Stimulated activated effector memory CD8-positive, alpha-beta T cell treated with anti-CD3 and anti-CD28 coated beads, Interleukin-12 subunit alpha, Interleukin-12 subunit beta, amount 100 ng/mL, for 72 hours (primary cell): ENCODE results near the gene TRIM46.
"Not testable (repeated sequence)": the region's sequence is repeated elsewhere in the genome, so short reads cannot be mapped to it uniquely, and the experiment has no call there.

Source experiments
- ATAC-seq: fragments of 150-1000 bp; cut with Tn5 transposase; 2 replicates; pipeline ENCODE4 v1.10.0; 2021
- DNase-seq, 2 donors: peaks; one replicate each; pipeline ENCODE4 v3.0.0; 2021 to 2022; ENCODE audit warnings: low spot score in 2 of 2
- H3K27ac Mint-ChIP-seq: one replicate; pipeline ENCODE4 v1.8.0; 2022; ENCODE audit warnings: mild to moderate bottlenecking, mixed read lengths
- H3K36me3 Mint-ChIP-seq: one replicate; pipeline ENCODE4 v1.8.0; 2022; ENCODE audit warnings: mild to moderate bottlenecking, mixed read lengths
- H3K4me1 Mint-ChIP-seq: one replicate; pipeline ENCODE4 v1.8.0; 2022; ENCODE audit warnings: mixed read lengths
- H3K4me3 Mint-ChIP-seq: one replicate; pipeline ENCODE4 v1.8.0; 2022; ENCODE audit warnings: mild to moderate bottlenecking, mixed read lengths
- H3K9me3 Mint-ChIP-seq: one replicate; pipeline ENCODE4 v1.8.0; 2022; ENCODE audit warnings: mixed read lengths

TRIM46 gene

DNA sequence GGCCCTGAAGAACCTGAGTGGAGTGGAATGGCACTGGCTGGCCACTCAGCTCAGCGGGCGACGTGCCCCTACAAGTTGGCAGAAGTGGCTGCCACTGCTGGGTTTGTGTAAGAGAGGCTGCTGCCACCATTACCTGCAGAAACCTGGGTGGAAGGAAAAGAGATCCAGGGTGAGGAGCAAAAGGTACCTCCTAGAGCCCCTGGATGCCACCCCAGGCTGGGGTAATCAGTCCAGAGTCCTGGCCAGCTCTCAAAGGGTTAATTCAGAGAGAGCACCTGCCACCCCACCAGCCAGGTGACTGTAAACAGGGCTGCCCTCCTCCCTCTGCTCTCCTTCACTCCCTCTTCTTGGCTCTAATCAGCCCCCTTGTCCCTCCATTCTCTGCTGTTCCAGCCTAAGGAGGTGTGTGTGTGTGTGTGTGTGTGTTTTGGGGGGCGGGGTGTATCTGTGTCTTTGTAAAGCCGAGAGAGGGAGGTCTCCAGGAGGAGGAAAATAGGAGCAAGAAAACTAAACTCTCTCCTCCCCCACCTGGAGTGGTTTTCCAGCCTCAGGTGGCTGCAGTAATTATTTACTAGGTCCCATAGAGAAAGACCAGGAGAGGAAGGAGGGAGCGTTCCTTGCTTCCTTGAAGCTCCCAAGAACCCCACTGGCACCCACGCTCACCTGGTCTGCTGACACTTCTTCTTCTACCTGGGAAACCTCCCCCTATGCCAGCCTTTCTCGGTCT, 12.6 kb downstream of the TRIM46 start:
- Mint-ChIP-seq H3K9me3 (no peaks in the 10 kb centered on the region), H3K4me3 (no peak overlapping the region), H3K4me1 (peaks cover 7% of the 10 kb centered on the region), H3K27ac (peak overlapping the region; percentile 79), H3K36me3 (peaks cover 23% of the 10 kb centered on the region)
- ATAC-seq: peak; percentile 25
- no peak for DNase-seq

DNA sequence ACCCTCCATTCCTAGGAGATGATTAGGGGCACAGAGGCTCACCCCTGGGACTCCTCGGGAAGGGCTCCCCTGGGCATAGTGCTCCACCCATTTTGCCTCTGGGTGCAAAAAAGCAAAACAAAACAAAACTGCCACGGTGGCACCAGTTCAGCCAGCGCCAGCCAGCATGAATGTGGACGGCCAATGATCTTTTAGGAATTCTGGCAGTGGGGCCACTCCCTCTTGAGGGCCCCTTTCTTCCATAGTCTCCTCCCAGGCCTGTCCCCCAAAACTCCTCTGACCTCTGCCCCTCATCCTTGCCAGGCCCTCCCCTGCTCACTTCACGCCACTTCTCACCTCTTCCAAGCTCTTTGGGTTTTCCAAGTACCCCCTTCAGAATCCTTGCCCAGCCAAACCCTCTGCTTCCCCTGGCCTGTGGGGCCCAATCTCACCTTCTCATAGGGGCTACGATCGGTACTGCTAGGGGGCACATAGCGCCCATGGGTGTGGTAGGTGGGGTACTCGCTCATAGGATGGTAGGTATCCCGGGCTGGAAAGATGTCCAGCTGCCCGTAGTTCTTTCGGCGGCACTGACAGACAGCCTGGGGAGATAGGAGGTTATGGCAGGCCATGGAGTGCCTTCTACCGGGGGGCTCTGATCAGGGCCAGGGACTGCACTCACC, 13.3 kb downstream of the TRIM46 start:
- Mint-ChIP-seq H3K4me3 (no peak overlapping the region), H3K36me3 (peaks cover 24% of the 10 kb centered on the region), H3K27ac (peak overlapping the region; percentile 79), H3K9me3 (no peaks in the 10 kb centered on the region), H3K4me1 (peaks cover 9% of the 10 kb centered on the region)
- ATAC-seq (no peak), DNase-seq (no peak)

DNA sequence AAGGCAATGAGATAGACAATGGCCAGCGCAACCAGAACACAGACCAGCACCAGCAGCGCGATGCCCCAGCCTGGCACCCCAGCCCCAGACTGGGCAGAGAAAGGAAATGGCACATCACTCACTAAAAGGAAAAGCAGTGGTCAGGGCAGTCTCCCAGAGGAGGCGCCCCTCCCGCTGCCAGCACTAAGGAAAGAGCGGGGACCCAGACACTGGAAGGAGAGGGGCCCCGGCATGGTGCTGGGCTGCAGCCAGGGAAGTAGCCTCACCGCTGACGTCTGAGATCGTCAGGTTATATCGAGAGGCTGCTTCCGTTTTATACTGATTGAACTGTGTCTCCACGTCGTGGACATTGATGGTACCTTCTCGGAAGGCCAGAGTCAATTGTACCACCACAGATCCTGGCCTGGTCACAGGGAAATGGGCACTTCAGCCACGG, 13.8 kb downstream of the TRIM46 start:
- DNase-seq (no peak), ATAC-seq (no peak)
- Mint-ChIP-seq H3K4me1 (peaks cover 14% of the 10 kb centered on the region), H3K9me3 (no peaks in the 10 kb centered on the region), H3K36me3 (peaks cover 29% of the 10 kb centered on the region), H3K4me3 (no peak overlapping the region), H3K27ac (peak overlapping the region; percentile 79)

DNA sequence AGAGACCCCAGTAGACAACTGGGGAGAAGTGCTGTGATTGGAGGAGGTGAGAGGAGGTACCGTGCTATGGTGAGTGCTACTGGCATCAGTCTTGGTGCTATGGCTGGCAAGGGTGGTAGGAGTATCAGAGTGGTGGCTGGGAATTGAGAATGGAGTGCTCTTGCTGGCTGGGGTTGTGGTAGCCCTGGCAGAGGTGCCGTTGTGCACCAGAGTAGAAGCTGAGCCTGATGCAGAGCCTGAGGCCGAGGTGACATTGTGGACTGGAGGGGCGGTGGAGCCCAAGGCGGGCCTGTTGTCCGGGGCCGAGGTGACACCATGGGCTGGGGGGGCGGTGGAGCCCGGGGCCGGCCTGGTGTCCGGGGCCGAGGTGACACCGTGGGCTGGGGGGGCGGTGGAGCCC, 14.6 kb downstream of the TRIM46 start:
- DNase-seq (no peak), ATAC-seq (no peak)
- peak overlapping the region; percentile 79 for H3K27ac Mint-ChIP-seq
- peaks cover 22% of the 10 kb centered on the region for H3K4me1 Mint-ChIP-seq
- H3K4me3 Mint-ChIP-seq: no peak overlapping the region
- H3K36me3 Mint-ChIP-seq: peaks cover 27% of the 10 kb centered on the region
- no peaks in the 10 kb centered on the region for H3K9me3 Mint-ChIP-seq

DNA sequence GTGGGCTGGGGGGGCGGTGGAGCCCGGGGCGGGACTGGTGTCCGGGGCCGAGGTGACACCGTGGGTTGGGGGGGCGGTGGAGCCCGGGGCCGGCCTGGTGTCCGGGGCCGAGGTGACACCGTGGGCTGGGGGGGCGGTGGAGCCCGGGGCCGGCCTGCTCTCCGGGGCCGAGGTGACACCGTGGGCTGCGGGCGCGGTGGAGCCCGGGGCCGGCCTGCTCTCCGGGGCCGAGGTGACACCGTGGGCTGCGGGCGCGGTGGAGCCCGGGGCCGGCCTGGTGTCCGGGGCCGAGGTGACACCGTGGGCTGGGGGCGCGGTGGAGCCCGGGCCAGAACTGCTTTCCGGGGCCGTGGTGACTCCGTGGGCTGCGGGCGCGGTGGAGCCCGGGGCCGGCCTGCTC, 16.3 kb downstream of the TRIM46 start:
- not testable (repeated sequence) for ATAC-seq, H3K4me3 Mint-ChIP-seq, DNase-seq, H3K9me3 Mint-ChIP-seq, H3K27ac Mint-ChIP-seq
- H3K4me1 Mint-ChIP-seq: peaks cover 39% of the 10 kb centered on the region
- peaks cover 29% of the 10 kb centered on the region for H3K36me3 Mint-ChIP-seq

DNA sequence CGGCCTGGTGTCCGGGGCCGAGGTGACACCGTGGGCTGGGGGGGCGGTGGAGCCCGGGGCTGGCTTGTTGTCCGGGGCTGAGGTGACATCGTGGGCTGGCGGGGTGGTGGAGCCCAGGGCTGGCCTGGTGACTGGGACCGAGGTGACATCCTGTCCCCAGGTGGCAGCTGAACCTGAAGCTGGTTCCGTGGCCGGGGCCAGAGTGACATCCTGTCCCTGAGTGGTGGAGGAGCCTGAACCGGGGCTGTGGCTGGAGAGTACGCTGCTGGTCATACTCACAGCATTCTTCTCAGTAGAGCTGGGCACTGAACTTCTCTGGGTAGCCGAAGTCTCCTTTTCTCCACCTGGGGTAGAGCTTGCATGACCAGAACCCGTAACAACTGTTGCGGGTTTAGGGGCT, 18.3 kb downstream of the TRIM46 start:
- Mint-ChIP-seq H3K27ac (peak overlapping the region; percentile 99), H3K9me3 (no peaks in the 10 kb centered on the region), H3K36me3 (peaks cover 35% of the 10 kb centered on the region), H3K4me3 (peak overlapping the region; percentile 90), H3K4me1 (peaks cover 46% of the 10 kb centered on the region)
- ATAC-seq (no peak), DNase-seq (no peak)

DNA sequence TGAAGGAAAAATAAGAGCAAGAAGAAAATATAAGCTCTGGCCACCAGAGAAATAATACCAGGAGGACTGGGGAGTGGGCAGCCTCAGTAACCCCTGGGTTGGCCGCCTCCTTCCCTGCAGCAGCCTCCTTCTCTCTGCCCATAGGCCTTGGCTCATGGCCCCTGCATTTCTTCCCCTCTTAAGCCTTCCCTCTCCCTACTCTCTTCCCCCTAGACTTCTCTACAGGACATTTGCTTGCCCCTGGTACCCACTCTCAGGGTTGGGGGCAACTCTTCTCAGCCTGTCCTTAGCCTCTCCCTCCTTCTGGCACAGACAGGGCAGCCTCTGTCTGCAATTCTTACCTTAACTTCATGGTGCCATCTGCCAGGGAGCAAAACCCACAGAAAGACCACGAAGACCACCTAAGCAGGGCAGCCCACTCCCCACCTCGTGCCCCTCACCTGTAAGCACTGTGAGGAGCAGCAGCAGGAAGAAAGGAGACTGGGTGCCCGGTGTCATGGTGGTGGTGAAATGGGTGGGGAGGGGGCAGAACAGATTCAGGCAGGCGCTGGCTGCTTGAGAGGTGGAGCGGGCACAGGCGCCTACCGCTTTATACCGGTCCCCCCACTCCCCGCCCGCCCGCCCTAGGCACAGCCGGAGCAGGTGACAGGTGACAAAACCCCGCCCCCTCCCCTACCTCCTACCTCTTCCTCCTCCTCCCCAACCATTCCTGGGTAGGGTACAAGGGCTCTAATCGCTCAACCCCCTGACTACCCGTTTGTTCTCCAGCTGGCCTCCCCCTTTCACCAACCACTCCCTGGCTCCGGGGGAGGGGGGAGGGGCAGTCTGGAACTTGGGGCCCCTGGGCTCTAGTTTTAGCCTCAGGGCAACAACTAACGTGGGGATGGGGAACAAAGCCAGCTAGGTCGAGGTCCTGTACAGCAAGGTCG, 19.0 kb downstream of the TRIM46 start:
- H3K27ac Mint-ChIP-seq: peak overlapping the region; percentile 99
- peak overlapping the region; percentile 90 for H3K4me3 Mint-ChIP-seq
- no peak for ATAC-seq
- DNase-seq: no peak
- H3K36me3 Mint-ChIP-seq: peaks cover 35% of the 10 kb centered on the region
- no peaks in the 10 kb centered on the region for H3K9me3 Mint-ChIP-seq
- peaks cover 46% of the 10 kb centered on the region for H3K4me1 Mint-ChIP-seq

DNA sequence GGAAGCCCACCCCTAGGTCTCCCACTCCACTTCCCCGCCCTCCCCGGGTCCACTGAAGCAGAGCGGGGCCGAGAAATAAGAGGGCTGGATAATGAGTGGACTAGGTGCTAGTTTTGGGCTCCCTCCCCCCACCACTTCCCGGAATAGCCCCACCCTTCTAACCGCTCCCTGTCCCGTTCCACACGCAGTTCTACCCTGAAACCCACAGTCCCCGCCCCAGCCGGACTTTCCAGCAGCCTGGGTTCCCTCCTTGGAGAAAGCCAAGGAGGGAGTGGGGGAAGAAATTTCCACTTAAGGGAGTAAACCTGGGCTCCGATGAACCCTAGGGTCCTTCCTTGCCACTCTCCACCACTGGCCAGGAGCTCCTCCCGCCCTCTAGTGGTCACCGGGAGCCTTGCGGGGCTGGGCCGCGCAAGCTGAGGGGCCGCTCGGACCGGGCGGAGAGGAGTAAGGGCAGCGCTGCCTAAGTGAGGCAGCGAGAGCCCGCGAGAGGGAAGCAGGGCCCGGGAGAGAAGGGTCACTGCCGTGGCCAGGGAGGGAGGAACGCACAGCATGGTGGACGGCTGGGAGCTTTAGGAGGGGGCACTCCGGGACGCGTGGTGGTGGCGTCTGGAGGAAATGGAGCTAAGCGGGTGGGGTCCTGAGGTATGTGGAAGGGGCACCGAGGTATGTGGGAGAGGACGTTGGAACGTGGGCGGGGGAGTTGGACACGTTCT, 19.8 kb downstream of the TRIM46 start:
- Mint-ChIP-seq H3K9me3 (no peaks in the 10 kb centered on the region), H3K36me3 (peaks cover 41% of the 10 kb centered on the region), H3K4me3 (peak overlapping the region; percentile 90), H3K27ac (peak overlapping the region; percentile 99), H3K4me1 (peaks cover 39% of the 10 kb centered on the region)
- peak; percentile 90 to 95 for DNase-seq
- peak; percentile 75 for ATAC-seq

DNA sequence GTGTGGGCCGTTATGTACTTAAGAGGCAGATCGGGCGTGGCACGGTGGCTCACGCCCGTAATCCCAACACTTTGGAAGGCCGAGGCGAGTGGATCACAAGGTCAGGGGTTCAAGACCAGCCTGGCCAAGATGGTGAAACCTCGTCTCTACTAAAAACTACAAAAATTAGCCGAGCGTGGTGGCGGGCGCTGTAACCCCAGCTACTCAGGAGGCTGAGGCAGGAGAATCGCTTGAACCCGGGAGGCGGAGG, 20.3 kb downstream of the TRIM46 start:
- Mint-ChIP-seq H3K27ac (peak overlapping the region; percentile 99), H3K4me1 (peaks cover 39% of the 10 kb centered on the region), H3K36me3 (peaks cover 41% of the 10 kb centered on the region), H3K4me3 (peak overlapping the region; percentile 90)
- not testable (repeated sequence) for H3K9me3 Mint-ChIP-seq, DNase-seq, ATAC-seq

DNA sequence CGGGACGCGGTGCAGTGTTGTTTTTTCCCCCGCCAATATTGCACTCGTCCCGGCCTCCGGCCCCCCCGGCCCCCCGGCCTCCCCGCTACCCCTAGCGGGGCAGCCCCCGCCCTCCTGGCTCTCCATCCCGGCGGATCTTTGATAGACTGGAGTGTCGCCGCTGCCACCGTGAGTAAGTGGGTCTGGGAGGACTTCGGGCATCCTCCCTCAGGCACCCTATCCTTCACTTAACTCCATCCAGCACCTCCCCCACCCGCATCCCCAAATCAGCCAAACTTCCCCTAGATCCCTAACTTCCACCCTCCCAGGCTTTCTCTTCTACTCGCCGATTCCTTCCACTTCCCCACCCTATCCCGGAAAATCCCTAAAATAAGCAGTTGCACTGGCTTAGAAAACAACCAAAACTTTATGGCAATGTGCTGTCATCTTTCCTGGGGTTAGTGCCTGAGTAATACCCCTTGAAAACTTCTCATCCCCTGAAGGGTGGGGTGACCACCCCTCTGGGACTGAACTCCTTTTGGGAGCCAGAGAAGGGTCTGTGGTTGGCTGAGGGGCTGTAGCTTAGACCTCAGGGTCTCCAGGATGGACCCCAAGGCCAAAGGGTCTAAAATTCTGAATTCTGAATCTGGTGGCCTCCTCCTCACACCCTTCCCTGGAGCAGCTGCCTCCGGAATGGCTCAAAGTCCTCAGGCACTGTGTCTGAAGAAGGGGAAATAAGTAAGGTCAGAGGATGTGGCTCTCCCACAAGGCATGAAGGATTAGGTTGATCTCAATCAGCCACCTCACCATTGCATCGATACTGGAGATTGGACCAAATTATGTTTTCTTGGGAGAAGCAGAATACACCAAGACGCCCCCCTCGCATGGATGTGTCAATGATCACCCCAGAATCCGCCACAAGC, 21.8 kb downstream of the TRIM46 start:
- H3K9me3 Mint-ChIP-seq: no peaks in the 10 kb centered on the region
- DNase-seq (no peak), ATAC-seq (no peak)
- H3K4me1 Mint-ChIP-seq: peaks cover 39% of the 10 kb centered on the region
- peaks cover 41% of the 10 kb centered on the region for H3K36me3 Mint-ChIP-seq
- peak overlapping the region; percentile 90 for H3K4me3 Mint-ChIP-seq
- H3K27ac Mint-ChIP-seq: peak overlapping the region; percentile 99

DNA sequence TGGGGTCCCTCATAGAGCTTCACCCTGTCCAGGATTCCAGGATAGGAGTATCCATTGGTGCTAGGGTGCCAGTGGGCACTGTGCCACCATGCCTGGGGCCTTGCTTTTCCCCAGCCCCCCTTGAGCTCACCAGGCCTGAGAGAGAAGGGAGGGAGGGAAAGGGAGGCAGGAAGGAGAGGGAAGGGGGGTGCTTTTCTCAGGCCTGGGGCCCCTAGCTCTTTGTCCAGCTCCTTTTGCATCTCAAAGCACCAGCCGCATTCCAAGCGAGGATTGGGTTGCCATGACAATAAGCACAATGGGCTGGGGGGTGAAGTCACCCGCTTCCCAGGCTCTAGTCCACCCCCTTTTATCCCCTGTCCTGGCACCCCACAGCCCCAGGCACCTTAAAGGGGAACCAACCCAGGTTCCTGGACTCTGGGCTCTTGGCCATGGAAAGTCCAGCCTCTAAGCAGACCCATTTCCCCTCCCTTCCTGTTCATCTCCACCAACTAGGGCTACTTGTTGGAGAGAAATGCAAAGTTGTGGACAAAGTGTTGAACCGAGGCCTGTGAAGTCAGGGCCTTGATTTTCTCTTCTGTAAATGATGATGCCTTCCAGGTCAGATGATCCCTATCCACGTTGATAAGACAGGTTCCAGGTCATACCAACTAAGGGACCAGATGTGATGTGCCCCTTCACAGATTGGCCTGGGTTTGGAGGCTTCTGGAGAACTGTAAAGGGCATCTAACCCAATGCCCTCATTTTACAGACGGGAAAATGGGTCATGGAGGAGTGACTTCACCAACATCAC, 22.6 kb downstream of the TRIM46 start:
- peak overlapping the region; percentile 90 for H3K4me3 Mint-ChIP-seq
- H3K27ac Mint-ChIP-seq: peak overlapping the region; percentile 99
- H3K4me1 Mint-ChIP-seq: peaks cover 39% of the 10 kb centered on the region
- no peak for ATAC-seq
- peaks cover 41% of the 10 kb centered on the region for H3K36me3 Mint-ChIP-seq
- H3K9me3 Mint-ChIP-seq: no peaks in the 10 kb centered on the region
- no peak for DNase-seq

DNA sequence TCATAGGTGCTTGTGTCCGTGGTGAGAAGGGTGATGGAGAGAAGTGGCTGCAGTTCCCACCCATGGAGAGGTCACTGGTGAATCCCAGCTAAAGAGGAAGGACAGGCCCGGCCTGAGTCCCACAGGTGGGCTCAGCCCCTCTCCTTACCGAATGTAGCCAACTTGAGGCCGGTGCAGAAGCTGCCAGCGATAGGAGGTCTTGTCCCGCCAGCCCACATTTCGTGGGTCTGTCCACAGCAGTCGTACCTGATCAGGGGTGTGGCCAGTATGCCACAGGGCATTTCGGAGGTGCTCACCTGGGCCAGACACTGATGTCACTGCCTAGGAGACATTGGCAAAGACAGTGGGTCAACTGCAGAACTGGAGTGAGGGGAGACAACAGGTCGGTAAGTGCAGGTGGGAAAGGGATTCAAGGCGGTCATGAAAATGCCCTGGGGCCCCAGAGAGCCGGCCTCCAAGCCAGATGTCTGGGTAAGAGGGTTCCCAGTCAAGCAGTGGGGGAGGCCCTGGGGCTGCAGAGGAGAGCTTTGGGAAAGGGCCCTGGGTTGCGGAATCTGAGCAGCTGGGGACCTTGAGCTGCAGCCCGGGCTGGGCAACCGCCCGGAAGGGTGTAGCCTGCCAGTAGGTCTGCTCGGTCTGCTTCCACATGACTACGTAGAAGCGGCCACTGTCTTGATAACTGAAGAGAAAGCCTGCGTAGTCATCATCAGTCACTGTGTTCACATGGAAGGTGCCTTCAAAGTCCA, 23.4 kb downstream of the TRIM46 start:
- H3K4me3 Mint-ChIP-seq: no peak overlapping the region
- ATAC-seq: no peak
- H3K9me3 Mint-ChIP-seq: no peaks in the 10 kb centered on the region
- peaks cover 36% of the 10 kb centered on the region for H3K4me1 Mint-ChIP-seq
- DNase-seq: no peak
- H3K36me3 Mint-ChIP-seq: peaks cover 38% of the 10 kb centered on the region
- no peak overlapping the region for H3K27ac Mint-ChIP-seq

DNA sequence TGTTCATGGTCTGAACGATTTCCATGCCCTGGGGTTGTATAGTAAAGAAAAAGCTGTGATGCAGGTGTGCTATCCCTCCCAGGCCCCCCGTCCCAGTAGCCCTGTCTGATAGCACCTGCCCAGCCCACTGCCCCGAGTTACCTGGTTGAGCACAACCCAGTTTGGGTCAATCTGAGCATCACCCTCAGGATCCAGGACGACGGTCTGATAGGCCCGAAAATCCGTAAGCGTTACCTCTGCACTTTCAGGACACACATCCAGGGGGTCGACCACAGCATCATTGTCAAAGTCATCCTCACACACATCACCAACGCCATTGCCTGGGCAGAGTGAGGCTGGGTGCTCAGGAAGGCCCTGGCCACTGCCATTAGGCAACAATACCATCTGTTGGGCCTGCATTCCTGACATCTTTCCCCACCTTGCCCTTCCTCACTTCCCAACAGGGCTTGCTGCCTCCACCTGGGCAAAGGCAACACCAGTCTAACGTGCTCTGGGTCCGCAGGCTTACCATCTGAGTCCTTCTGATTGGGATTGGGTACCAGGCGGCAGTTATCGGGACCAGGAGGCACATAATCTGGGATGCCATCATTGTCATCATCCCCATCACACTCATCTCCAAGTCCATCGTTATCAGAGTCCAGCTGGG, 24.4 kb downstream of the TRIM46 start:
- Mint-ChIP-seq H3K27ac (no peak overlapping the region), H3K36me3 (peaks cover 30% of the 10 kb centered on the region), H3K4me3 (no peak overlapping the region), H3K9me3 (no peaks in the 10 kb centered on the region), H3K4me1 (peaks cover 27% of the 10 kb centered on the region)
- ATAC-seq (no peak), DNase-seq (no peak)
